GM12873 (cell line): ENCODE data around the gene ZMIZ1.

Source experiments
- CTCF ChIP-seq: IDR thresholded peaks from 2 replicates; pipeline ENCODE4 v1.5.1; 2012; ENCODE audit warnings: low read depth, mild to moderate bottlenecking, moderate library complexity, low read length, control low read depth; ENCODE audit not compliant: insufficient read depth; ENCODE audit errors: missing control alignments

The ZMIZ1 gene

GRCh38 chr10:79202188-79203013, 133.6 kb downstream of the ZMIZ1 start:
- peak; percentile 72 for TF ChIP-seq CTCF

GRCh38 chr10:79203014-79203644, 134.4 kb downstream of the ZMIZ1 start:
- no peak for TF ChIP-seq CTCF

GRCh38 chr10:79203833-79204232, 135.1 kb downstream of the ZMIZ1 start:
- TF ChIP-seq CTCF, result no peak

GRCh38 chr10:79206300-79207095, 137.7 kb downstream of the ZMIZ1 start:
- TF ChIP-seq CTCF, result no peak

- TF ChIP-seq CTCF, result no peak
Measured at GRCh38 chr10:79207096-79207357, 138.3 kb downstream of the ZMIZ1 start.

- TF ChIP-seq CTCF, result no peak
Measured at GRCh38 chr10:79207726-79208125, 139.0 kb downstream of the ZMIZ1 start.
